NCI-H146 (cell line): ENCODE measurements around the gene ATG2B.
"Not testable (repeated sequence)": the region's sequence is repeated elsewhere in the genome, so short reads cannot be mapped to it uniquely, and the experiment has no call there.

ENCODE experiments used
- DNase-seq: peaks from one replicate; lab custom pipeline; 2025; lab: John Stamatoyannopoulos, UW

Gene ATG2B

DNA sequence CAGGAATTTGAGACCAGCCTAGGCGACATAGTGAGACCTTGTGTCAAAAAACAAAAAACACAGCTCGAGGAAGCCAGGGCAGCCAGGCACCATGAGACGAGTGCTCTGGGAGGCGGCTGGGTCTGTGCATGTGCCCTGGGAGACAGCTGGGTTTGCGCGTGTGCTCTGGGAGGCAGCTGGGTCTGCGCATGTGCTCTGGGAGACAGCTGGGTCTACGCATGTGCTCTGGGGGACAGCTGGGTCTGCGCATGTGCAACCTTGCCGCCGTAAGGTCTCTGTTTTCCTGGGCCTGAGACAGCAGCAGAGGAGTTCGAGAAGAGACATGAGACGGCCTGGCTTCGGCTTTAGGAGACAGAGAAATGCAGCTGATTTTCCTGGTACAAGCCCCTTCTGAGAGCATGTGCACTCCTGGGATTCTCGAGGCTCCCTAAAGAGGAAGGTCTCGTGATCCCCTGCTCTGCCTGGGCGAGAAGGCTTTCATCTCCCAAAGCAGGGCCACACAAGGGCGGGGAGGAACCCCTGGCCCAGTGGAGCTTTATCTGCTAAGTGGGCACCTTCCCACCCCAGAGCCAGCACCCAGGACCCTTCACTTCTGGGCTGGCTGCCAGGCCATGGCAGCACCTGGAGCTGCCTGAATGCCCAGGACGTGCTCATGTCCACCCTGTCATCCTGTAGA lies 110.7 kb downstream of the ATG2B start:
- DNase-seq = peak; percentile 7

DNA sequence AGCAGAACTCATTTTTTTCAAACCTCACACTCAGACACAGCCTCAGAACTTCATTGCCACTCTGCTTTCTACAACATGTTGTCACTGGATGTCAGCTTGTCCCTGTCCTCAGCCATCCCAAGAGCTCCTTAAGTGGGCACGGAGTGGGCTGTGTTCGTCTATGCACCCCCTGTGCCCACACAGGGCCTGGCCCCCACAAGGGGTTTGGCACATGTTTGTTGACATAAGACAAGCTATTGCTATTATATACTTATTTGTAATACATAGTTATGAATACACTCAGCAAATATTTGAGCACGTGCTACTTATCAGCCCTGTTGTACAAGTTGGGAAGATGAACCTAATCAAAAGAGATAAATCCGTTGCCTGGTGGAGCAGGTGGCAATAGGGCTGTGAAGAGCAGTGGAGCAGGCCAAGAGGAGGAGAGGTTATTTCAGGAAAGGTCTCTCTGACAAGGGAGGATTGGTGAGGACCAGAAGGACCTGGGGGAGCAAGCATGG lies 111.4 kb downstream of the ATG2B start:
- DNase-seq = peak; percentile 49

DNA sequence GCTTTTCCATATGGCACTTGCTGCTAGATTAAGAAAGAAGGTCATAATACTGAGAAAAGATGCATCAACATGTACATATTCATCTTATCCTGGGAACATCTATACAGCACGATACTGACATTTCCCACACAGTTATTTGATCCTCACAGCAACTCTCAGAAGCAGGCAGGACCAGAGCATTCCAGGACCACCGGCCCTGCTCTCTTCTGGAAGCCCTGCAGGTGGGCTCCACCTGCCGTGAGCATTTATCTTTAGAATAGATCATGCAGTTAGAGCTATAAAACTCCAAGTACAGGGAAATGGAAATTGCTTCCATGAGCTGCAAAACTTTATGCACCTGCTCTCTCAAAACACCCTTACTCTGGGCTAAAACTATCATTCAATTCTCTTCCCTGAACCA lies 112.7 kb downstream of the ATG2B start:
- peak; percentile 38 for DNase-seq

- DNase-seq = no peak
These were observed 114.1 kb downstream of the ATG2B start for GRCh38 chr14:96249029-96249428.

- DNase-seq = no peak
These were observed 116.1 kb downstream of the ATG2B start for GRCh38 chr14:96247031-96247430.

- no peak for DNase-seq
These were observed 116.6 kb downstream of the ATG2B start for GRCh38 chr14:96246539-96246847.

GRCh38 chr14:96245710-96246538 lies 117.2 kb downstream of the ATG2B start:
- no peak for DNase-seq

DNA sequence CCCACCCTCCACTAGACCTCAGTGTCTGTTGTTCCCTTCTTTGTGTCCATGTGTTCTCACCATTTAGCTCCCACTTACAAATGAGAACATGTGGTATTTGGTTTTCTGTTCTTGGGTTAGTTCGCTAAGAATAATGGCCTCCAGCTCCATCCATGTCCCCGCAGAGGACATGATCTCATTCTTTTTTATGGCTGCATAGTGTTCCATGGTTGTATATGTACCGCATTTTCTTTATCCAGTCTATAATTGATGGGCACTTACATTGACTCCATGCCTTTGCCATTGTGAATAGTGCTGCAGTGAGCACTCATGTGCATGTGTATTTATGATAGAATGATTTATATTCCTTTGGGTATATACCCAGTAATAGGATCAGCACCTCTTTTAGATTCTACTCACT lies 118.1 kb downstream of the ATG2B start:
- DNase-seq = not testable (repeated sequence)

- no peak for DNase-seq
These were observed 119.4 kb downstream of the ATG2B start for GRCh38 chr14:96243785-96244184.

- no peak for DNase-seq
These were observed 121.0 kb downstream of the ATG2B start for GRCh38 chr14:96242126-96242525.

DNA sequence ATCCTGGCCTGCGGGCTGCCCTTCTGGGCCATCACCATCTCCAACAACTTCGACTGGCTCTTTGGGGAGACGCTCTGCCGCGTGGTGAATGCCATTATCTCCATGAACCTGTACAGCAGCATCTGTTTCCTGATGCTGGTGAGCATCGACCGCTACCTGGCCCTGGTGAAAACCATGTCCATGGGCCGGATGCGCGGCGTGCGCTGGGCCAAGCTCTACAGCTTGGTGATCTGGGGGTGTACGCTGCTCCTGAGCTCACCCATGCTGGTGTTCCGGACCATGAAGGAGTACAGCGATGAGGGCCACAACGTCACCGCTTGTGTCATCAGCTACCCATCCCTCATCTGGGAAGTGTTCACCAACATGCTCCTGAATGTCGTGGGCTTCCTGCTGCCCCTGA lies 122.5 kb downstream of the ATG2B start:
- no peak for DNase-seq

- no peak for DNase-seq
These were observed 123.4 kb downstream of the ATG2B start for GRCh38 chr14:96239711-96240141.

DNA sequence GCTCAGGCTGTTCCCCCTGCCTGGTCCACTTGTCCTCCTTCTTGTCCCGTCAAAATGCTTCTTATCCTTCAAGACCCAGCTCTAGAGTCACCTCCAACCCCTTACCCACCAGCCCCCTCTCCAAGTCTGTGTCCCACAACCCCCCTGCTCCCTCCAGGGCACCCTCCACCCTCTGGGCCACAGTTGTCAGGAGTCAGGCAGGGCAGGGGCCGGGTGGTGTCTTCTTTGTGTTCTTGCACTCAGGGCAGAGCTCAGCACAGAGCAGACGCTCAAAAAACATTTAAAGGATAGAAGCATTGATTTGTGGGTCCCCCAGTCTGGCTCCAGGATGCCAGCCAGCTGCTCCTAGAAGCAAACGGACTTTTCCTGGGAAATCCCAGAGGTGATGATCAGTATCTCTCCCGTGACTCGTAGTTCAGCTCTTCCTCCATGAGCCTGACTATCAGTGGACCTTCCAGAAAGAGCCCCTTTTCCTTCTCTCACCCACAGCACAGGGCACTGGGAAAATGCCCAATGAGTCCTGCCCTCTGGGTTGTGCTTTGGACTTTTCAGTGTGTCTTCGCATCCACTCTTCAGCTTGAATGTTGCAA lies 124.4 kb downstream of the ATG2B start:
- no peak for DNase-seq

GRCh38 chr14:96237641-96238040 lies 125.5 kb downstream of the ATG2B start:
- DNase-seq = no peak

- DNase-seq = no peak
These were observed 127.7 kb downstream of the ATG2B start for GRCh38 chr14:96235426-96235825.

DNA sequence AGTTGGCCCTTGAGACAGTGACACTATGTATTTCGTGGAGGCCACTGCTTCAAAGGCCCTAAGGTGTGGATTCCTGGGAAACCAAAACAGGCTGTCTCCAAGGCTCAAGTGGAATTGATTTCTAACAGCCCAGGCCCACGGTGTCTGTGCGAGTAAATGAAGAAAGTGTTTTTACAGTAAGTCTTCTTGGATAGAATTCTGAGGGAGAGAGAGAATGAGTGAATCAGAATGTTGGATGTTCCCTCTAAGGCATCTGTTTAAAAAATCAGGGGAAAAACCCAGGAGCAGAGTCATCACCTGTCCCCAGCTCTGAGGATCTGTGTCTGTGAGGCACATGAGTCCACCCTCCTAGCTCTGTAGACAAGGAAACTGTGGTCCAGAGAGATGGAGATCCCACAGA lies 129.5 kb downstream of the ATG2B start:
- no peak for DNase-seq

- DNase-seq = no peak
These were observed 130.6 kb downstream of the ATG2B start for GRCh38 chr14:96232506-96232905.

DNA sequence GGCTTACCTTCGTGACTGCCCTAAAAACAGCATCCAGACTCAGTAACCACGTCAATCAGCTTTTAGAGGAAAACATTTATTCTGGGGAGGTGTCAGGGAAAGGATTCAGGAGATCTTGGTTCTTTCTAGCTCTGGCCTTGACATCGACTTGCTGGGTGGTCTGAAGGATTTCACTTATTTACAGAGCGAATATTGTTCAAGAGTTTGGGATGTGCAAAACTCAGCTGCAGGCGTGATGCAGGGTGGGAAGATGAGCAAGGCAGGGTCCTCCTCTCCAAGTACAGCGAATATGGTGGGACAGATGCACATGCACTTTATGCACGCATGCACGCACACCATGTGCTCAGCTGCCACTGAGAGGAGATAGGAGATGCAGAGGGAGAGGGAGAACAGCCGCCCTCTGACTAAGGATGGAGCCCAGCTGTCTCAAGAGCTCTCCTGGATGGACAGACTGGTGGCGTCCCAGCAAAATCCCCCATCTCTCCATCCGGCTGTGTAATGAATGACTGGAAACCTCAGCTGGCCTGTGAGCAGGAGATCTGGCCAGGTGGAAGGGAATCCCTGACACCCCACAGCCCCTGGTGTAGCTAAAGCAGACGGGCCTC lies 131.5 kb downstream of the ATG2B start:
- DNase-seq = no peak

DNA sequence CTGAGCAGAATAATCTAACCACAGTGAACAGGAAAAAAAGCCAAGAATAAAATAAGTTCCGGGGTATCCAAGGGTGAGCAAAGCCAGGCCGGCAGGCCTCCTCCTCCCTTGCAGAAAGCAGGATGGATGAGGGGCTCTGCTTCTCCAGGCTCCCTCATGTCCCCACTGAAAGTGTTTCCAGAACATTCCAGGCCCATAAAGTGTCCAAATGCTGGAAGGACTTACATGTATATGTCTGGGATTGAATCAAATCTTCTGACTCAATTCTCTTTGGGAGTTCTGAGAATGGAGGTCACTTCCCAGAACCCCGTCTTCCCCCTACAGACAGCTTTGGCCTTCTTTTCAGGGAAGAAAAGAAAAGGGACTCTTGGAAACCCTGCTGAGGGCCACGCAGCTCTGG lies 132.1 kb downstream of the ATG2B start:
- DNase-seq = no peak

- DNase-seq = no peak
These were observed 133.8 kb downstream of the ATG2B start for GRCh38 chr14:96229315-96229714.
